ENCODE results near the gene SPAG17. TPM values are rescaled to one million over a fixed set of nuclear protein-coding genes. Genes with fewer than 3 reads are reported as not detected.

Gene SPAG17
- total RNA-seq, 2 experiments from 2014 or later: not detected

DNA sequence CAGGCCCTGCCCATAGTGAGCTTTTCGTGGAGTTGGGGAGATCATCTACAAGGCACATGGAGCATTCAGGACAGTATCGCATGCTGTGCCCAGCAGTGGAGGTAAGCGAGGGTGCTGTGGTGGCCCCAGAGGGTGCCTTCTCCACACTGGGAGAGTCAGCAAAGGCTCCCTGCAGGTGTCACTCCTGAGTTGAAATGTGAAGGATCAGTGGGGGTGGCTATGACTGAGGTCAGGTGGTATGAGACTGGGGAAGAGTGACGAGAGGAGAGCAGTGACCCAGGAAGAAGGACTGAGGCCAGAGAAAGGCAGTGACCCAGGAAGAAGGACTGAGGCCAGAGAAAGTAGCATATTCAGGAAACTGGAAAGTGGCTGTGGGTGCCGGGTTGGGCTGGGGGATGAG is 53.0 kb downstream of the SPAG17 start:
- DNase-seq: no peak
- ChIA-PET POLR2A (no interaction called here), CTCF (no interaction called here)
- Mint-ChIP-seq H3K4me3 (no peak overlapping the region), H3K27ac (no peak overlapping the region), H3K9me3 (no peaks in the 10 kb centered on the region), H3K27me3 (peaks cover 9% of the 10 kb centered on the region), H3K4me1 (ENCODE audit: low read depth) (peaks cover 7% of the 10 kb centered on the region), H3K36me3 (no peaks in the 10 kb centered on the region)
- intact Hi-C loops (cut with micrococcal nuclease): no loop called here

DNA sequence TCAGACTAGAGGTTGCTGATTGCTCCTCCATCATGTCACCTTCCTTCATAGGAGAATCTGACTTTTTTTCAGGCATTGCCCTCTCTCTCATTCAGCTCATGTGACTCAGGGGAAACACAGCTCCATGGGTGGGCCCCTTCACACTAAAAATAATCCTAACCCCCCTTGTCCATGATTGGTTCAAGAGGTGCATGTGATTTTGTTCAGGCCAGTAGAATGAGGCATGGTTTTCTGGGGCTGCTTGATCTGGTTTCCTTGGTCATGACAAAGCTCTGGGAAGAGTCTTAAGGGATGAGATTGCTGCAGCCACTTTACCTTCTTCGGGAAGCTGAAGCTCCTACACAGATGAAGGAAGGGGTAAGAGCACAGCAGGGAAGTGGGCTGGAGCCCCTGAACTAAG is 56.3 kb downstream of the SPAG17 start:
- Mint-ChIP-seq H3K4me1 (ENCODE audit: low read depth) (no peaks in the 10 kb centered on the region), H3K27ac (no peak overlapping the region), H3K27me3 (peaks cover 3% of the 10 kb centered on the region), H3K4me3 (no peak overlapping the region), H3K9me3 (no peaks in the 10 kb centered on the region), H3K36me3 (no peaks in the 10 kb centered on the region)
- DNase-seq: no peak
- intact Hi-C loops (cut with micrococcal nuclease): no loop called here
- ChIA-PET CTCF (no interaction called here), POLR2A (no interaction called here)

GRCh38 chr1:118124064-118124463 is 61.0 kb downstream of the SPAG17 start:
- H3K36me3 Mint-ChIP-seq: no peaks in the 10 kb centered on the region
- POLR2A ChIA-PET: no interaction called here
- H3K4me1 Mint-ChIP-seq (ENCODE audit: low read depth): no peaks in the 10 kb centered on the region
- no peak overlapping the region for H3K4me3 Mint-ChIP-seq
- H3K27ac Mint-ChIP-seq: no peak overlapping the region
- CTCF ChIA-PET: no interaction called here
- no peaks in the 10 kb centered on the region for H3K9me3 Mint-ChIP-seq
- no peaks in the 10 kb centered on the region for H3K27me3 Mint-ChIP-seq
- intact Hi-C loops (cut with micrococcal nuclease): no loop called here
- DNase-seq: no peak

GRCh38 chr1:118123116-118123839 is 61.8 kb downstream of the SPAG17 start:
- no peaks in the 10 kb centered on the region for H3K9me3 Mint-ChIP-seq
- no peaks in the 10 kb centered on the region for H3K36me3 Mint-ChIP-seq
- H3K4me3 Mint-ChIP-seq: no peak overlapping the region
- DNase-seq: no peak
- intact Hi-C loops (cut with micrococcal nuclease): no loop called here
- H3K27me3 Mint-ChIP-seq: no peaks in the 10 kb centered on the region
- ChIA-PET CTCF (no interaction called here), POLR2A (no interaction called here)
- no peak overlapping the region for H3K27ac Mint-ChIP-seq
- H3K4me1 Mint-ChIP-seq (ENCODE audit: low read depth): no peaks in the 10 kb centered on the region

DNA sequence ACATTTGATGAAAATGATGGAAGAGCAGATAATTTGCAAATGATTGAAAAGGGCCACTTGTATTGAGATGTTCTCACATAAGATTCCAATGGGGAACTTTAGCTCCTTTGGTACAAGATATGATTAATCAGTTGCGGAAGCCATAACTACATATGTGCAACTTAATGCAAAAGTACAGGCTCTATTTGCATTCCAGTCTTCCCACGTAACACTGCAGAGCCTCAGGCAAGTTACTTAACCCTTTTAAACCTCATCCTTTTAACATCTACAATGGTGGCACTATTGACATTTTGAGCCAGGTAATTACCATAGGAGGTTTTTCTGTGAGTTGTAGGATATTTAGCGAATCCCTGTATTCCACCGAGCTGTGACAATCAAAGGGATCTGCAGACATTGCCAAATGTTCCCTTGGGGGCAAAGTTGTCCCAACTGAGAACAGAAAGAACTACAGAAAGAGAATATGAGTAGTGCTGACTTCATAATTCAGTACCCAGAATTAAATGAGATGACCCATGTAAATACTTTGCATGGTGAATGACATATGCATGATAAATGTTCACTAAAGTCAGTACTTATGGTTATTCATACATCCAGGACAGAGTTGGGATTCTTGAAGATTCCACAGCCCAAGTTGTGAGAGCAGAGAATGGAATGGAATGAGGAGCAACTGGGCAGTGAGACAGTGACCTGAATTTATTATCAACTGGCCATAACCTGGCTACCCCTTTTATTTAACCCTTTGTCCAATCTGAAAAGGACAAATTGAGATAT is 62.6 kb downstream of the SPAG17 start:
- Mint-ChIP-seq H3K4me3 (no peak overlapping the region), H3K36me3 (no peaks in the 10 kb centered on the region), H3K27ac (no peak overlapping the region), H3K9me3 (no peaks in the 10 kb centered on the region), H3K4me1 (ENCODE audit: low read depth) (no peaks in the 10 kb centered on the region), H3K27me3 (no peaks in the 10 kb centered on the region)
- POLR2A ChIA-PET: no interaction called here
- intact Hi-C loops (cut with micrococcal nuclease): no loop called here
- CTCF ChIA-PET: no interaction called here
- DNase-seq: no peak

GRCh38 chr1:118118873-118119463 is 66.1 kb downstream of the SPAG17 start:
- Mint-ChIP-seq H3K4me1 (ENCODE audit: low read depth) (no peaks in the 10 kb centered on the region), H3K9me3 (no peaks in the 10 kb centered on the region), H3K36me3 (no peaks in the 10 kb centered on the region), H3K27me3 (peaks cover 2% of the 10 kb centered on the region), H3K4me3 (no peak overlapping the region), H3K27ac (no peak overlapping the region)
- POLR2A ChIA-PET: no interaction called here
- DNase-seq: no peak
- CTCF ChIA-PET: interaction anchor here (0.7 kb wide), 1 partner anchor 8 kb away, joined by 3 read pairs; no protein-coding TSS in a partner anchor
- intact Hi-C loops (cut with micrococcal nuclease): no loop called here

DNA sequence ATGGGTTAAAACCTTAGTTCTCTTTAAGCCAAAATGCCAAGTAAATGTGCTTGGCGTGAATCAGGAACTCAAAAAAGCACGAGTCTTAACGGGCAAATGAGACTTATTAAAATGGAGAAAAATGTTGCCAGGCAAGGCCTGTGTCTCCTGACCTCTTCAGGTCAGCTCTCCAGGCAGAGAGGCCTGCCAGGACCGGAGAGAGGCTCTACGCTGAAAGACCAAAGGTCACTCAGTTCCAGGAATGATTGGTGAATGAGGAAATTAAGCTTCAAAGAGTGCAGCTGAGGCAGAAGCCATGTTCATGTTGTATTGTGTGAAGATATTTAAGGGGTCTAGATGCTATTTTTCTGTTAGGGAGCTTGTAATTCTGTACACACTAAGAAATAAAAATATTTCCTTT is 66.6 kb downstream of the SPAG17 start:
- no peak overlapping the region for H3K27ac Mint-ChIP-seq
- intact Hi-C loops (cut with micrococcal nuclease): no loop called here
- ChIA-PET POLR2A (no interaction called here), CTCF (no interaction called here)
- no peak overlapping the region for H3K4me3 Mint-ChIP-seq
- H3K27me3 Mint-ChIP-seq: peaks cover 2% of the 10 kb centered on the region
- H3K9me3 Mint-ChIP-seq: no peaks in the 10 kb centered on the region
- H3K4me1 Mint-ChIP-seq (ENCODE audit: low read depth): no peaks in the 10 kb centered on the region
- H3K36me3 Mint-ChIP-seq: no peaks in the 10 kb centered on the region
- DNase-seq: no peak

DNA sequence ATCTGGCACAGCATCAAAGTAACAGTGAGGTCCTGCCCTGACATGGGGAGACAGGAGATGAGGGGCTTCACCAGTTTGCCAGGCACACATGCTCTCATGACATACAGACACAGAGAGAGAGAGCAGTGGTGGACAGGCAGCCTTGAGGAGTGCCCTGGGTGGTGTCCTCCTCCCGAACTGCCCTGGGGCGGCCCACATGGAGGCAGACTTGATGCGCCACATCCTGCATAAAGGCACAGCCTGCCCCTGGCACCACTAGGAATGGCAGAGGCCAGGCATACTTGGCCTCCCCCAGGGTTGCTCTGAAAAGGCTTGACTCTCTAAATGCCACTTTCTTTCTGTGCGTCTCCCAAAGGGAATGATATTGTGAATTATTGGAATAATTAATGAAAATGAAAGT is 67.5 kb downstream of the SPAG17 start:
- no peak for DNase-seq
- Mint-ChIP-seq H3K9me3 (no peaks in the 10 kb centered on the region), H3K4me1 (ENCODE audit: low read depth) (no peaks in the 10 kb centered on the region), H3K27me3 (peaks cover 2% of the 10 kb centered on the region), H3K27ac (no peak overlapping the region), H3K36me3 (no peaks in the 10 kb centered on the region), H3K4me3 (no peak overlapping the region)
- ChIA-PET CTCF (no interaction called here), POLR2A (no interaction called here)
- intact Hi-C loops (cut with micrococcal nuclease): no loop called here

DNA sequence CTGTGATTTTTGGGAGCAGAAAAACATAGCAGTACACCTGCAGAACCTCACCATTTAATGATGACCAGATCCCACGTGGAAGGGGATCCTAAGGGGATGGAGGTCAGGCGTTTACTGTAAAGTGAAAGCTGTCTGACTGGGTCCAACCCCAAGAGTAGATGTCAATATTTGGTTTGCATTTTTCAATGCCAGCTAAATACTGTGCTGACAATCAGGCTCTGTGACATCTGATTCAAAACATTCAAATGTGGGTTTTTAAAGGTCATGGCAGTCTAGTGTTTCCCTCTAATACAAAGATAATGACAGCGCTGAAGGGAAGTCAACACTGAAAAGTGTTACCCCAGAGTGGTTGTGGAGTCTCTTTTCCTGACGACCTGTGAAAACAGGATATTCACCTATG is 68.1 kb downstream of the SPAG17 start:
- Mint-ChIP-seq H3K4me1 (ENCODE audit: low read depth) (no peaks in the 10 kb centered on the region), H3K4me3 (no peak overlapping the region), H3K27me3 (peaks cover 2% of the 10 kb centered on the region), H3K27ac (no peak overlapping the region), H3K9me3 (no peaks in the 10 kb centered on the region), H3K36me3 (no peaks in the 10 kb centered on the region)
- ChIA-PET CTCF (no interaction called here), POLR2A (no interaction called here)
- DNase-seq: no peak
- intact Hi-C loops (cut with micrococcal nuclease): no loop called here

DNA sequence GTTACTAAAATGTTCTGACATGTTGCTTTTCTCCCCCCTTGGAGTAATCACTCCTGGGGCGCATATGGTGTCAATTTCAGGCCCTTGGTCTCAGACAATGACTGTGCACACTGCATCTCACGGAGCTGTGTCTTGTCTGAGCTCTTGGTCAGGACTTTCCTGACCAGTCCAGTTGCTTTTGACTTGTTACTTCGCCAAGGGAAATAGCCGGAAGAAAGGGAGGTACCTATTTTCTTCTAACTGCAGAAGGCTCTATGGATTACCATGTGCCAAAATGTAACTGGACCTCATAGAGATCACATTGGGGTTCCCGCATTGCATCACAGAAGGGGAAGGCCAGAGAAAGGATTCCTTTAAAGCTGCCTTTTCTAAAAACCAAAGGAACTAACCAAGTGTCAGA is 68.6 kb downstream of the SPAG17 start:
- peaks cover 2% of the 10 kb centered on the region for H3K27me3 Mint-ChIP-seq
- ChIA-PET POLR2A (no interaction called here), CTCF (no interaction called here)
- H3K4me3 Mint-ChIP-seq: no peak overlapping the region
- no peak for DNase-seq
- H3K9me3 Mint-ChIP-seq: no peaks in the 10 kb centered on the region
- no peaks in the 10 kb centered on the region for H3K36me3 Mint-ChIP-seq
- no peak overlapping the region for H3K27ac Mint-ChIP-seq
- intact Hi-C loops (cut with micrococcal nuclease): no loop called here
- no peaks in the 10 kb centered on the region for H3K4me1 Mint-ChIP-seq (ENCODE audit: low read depth)

GRCh38 chr1:118115567-118116295 is 69.3 kb downstream of the SPAG17 start:
- POLR2A ChIA-PET: no interaction called here
- H3K36me3 Mint-ChIP-seq: no peaks in the 10 kb centered on the region
- intact Hi-C loops (cut with micrococcal nuclease): no loop called here

DNA sequence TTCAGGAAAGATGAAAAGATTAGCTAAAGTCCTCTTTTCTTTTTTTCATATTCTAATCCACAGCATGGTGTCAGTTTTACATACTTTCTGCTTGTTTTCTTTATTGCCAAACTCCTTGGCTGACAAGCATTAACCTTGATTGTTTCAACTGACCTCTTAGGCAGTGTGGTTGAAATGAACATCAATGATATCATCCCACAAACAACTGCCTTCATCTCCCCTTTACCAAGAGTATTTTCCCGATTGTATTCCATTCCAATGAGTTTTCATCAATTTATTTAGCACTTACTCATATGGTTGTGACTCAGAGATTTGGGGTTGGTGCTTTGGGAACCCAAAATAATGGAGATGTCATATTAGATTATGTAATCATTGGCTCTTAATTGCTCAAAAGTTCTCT is 71.8 kb downstream of the SPAG17 start:
- Mint-ChIP-seq H3K9me3 (no peaks in the 10 kb centered on the region), H3K36me3 (no peaks in the 10 kb centered on the region), H3K27ac (no peak overlapping the region), H3K27me3 (peaks cover 2% of the 10 kb centered on the region), H3K4me3 (no peak overlapping the region), H3K4me1 (ENCODE audit: low read depth) (no peaks in the 10 kb centered on the region)
- ChIA-PET POLR2A (no interaction called here), CTCF (no interaction called here)
- DNase-seq: no peak
- intact Hi-C loops (cut with micrococcal nuclease): no loop called here

More at GRCh38 chr1:118115567-118116295, 69.3 kb downstream of the SPAG17 start:
- CTCF ChIA-PET: no interaction called here
- H3K27ac Mint-ChIP-seq: no peak overlapping the region
- DNase-seq: no peak
- peaks cover 2% of the 10 kb centered on the region for H3K27me3 Mint-ChIP-seq
- H3K9me3 Mint-ChIP-seq: no peaks in the 10 kb centered on the region
- no peak overlapping the region for H3K4me3 Mint-ChIP-seq
- H3K4me1 Mint-ChIP-seq (ENCODE audit: low read depth): no peaks in the 10 kb centered on the region
